ENCODE data around the gene AP4S1. TPM values are rescaled to one million over a fixed set of nuclear protein-coding genes. Genes with fewer than 3 reads are reported as not detected.
"Not testable (repeated sequence)": the region's sequence is repeated elsewhere in the genome, so short reads cannot be mapped to it uniquely, and the experiment has no call there.

The AP4S1 gene
- total and polyA plus RNA-seq, 2 donors, result 9.9 to 13.0 TPM

GRCh38 chr14:31047503-31047902 is 22.1 kb downstream of the AP4S1 start:
- H3K4me3 ChIP-seq (ENCODE audit: low read length in 2 of 2), result no peak overlapping the region
- 93% methylated on average over 10 of the region's 10 CpGs for WGBS
- H3K27ac ChIP-seq (ENCODE audit: low read depth in 1 of 2, low read length in 1 of 2), result no peak overlapping the region
- no peaks in the 10 kb centered on the region for H3K9me3 ChIP-seq (ENCODE audit: control insufficient read depth in 2 of 2, insufficient read depth in 1 of 2, low read length in 1 of 2)
- DNase-seq (ENCODE audit: low read depth in 6 of 9, low spot score in 9 of 9), result no peak
- no peaks in the 10 kb centered on the region for H3K4me1 ChIP-seq (ENCODE audit: control insufficient read depth in 2 of 2, insufficient read depth in 2 of 2, low read length in 2 of 2)
- H3K27me3 ChIP-seq (ENCODE audit: control insufficient read depth in 2 of 2, insufficient read depth in 1 of 2, low read length in 1 of 2), result no peaks in the 10 kb centered on the region
- no peaks in the 10 kb centered on the region for H3K36me3 ChIP-seq (ENCODE audit: control insufficient read depth in 2 of 2, insufficient read depth in 2 of 2, low read length in 1 of 2)

DNA sequence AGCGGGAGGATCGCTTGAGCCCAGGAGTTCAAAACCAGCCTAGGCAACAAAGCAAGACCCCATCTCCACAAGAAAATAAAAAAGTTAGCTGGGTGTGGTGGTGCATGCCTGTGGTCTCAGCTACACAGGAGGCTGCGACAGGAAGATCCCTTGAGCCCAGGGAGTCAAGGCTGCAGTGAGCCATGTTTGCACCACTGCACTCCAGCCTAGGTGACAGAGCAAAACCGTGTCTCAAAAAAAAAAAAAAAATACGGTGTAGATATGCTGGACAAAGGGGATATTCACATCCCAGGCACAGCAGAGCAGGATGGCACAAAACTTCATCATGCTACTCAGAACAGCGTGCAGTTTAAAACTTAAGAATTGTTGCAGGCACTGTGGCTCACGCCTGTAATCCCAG is 25.6 kb downstream of the AP4S1 start:
- Histone ChIP-seq H3K27ac (ENCODE audit: low read depth in 1 of 2, low read length in 1 of 2) (no peak overlapping the region), H3K27me3 (ENCODE audit: control insufficient read depth in 2 of 2, insufficient read depth in 1 of 2, low read length in 1 of 2) (no peaks in the 10 kb centered on the region), H3K36me3 (ENCODE audit: control insufficient read depth in 2 of 2, insufficient read depth in 2 of 2, low read length in 1 of 2) (no peaks in the 10 kb centered on the region), H3K4me3 (ENCODE audit: low read length in 2 of 2) (no peak overlapping the region), H3K9me3 (ENCODE audit: control insufficient read depth in 2 of 2, insufficient read depth in 1 of 2, low read length in 1 of 2) (no peaks in the 10 kb centered on the region), H3K4me1 (ENCODE audit: control insufficient read depth in 2 of 2, insufficient read depth in 2 of 2, low read length in 2 of 2) (no peaks in the 10 kb centered on the region)
- 97% methylated on average over 7 of the region's 7 CpGs for WGBS
- DNase-seq (ENCODE audit: low read depth in 6 of 9, low spot score in 9 of 9), result no peak

DNA sequence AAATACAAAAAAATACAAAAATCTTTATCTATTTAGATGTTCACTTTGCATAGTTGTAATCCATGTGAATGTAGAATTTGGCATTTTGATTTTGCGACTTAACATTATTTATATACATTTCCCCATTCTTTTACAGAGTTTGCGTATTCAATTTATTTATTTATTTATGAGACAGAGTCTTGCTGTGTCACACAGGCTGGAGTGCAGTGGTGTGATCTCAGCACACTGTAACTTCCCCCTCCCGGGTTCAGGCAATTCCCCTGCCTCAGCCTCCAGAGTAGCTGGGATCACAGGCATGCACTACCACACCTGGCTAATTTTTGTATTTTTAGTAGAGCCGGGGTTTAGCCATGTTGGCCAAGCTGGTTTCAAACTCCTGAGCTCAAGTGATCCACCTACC is 26.1 kb downstream of the AP4S1 start:
- Histone ChIP-seq H3K36me3 (ENCODE audit: control insufficient read depth in 2 of 2, insufficient read depth in 2 of 2, low read length in 1 of 2) (no peaks in the 10 kb centered on the region), H3K27ac (ENCODE audit: low read depth in 1 of 2, low read length in 1 of 2) (no peak overlapping the region), H3K4me3 (ENCODE audit: low read length in 2 of 2) (no peak overlapping the region), H3K4me1 (ENCODE audit: control insufficient read depth in 2 of 2, insufficient read depth in 2 of 2, low read length in 2 of 2) (no peaks in the 10 kb centered on the region), H3K27me3 (ENCODE audit: control insufficient read depth in 2 of 2, insufficient read depth in 1 of 2, low read length in 1 of 2) (no peaks in the 10 kb centered on the region), H3K9me3 (ENCODE audit: control insufficient read depth in 2 of 2, insufficient read depth in 1 of 2, low read length in 1 of 2) (no peaks in the 10 kb centered on the region)
- no peak for DNase-seq (ENCODE audit: low read depth in 6 of 9, low spot score in 9 of 9)
- 86% methylated on average over 4 of the region's 4 CpGs for WGBS

DNA sequence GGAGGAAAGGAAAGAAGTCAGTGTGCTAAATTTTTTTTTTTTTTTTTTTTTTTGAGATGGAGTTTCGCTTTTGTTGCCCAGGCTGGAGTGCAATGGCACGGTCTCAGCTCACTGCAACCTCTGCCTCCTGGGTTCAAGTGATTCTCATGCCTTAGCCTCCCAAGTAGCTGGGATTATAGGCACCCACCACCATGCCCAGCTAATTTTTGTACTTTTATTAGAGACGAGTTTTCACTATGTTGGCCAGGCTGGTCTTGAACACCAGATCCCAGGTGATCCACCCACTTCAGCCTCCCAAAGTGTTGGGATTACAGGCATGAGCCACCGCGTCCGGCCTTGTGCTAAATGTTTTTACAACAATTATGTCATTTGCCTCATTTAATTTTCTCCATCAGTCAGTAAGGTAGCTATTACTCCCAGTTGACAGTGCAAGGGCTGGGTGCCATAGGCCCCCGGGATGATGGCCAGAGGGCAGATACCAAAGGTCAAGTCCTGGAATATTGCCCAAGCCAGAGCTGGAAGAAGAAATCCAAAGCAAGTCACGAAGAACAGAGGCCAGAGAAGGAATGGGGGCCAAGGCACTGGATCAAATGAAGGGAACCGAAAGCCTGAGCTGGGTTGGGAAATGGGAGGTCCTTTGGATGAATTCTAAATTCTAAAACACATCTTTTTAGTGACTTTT is 27.6 kb downstream of the AP4S1 start:
- not testable (repeated sequence) for H3K36me3 ChIP-seq (ENCODE audit: control insufficient read depth in 2 of 2, insufficient read depth in 2 of 2, low read length in 1 of 2); H3K27me3 ChIP-seq (ENCODE audit: control insufficient read depth in 2 of 2, insufficient read depth in 1 of 2, low read length in 1 of 2); H3K27ac ChIP-seq (ENCODE audit: low read depth in 1 of 2, low read length in 1 of 2)

DNA sequence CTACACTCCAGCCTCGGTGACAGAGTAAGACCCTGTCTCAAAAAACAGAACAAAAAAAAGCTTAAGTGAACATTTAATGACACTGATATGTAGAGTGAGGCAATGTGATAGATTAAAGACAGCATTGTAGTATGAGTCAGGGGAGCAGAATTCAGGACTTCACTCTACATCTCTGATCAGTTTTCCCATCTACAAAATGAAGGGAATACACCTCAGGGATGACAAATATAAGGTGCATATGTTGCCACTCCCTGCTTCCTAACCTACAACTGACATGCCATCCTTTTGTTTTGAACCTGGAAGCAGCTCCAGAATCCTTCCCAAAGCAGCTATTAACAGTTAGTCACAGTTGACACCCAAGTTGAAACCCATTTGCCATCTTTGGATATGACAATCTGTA is 31.6 kb downstream of the AP4S1 start:
- DNase-seq (ENCODE audit: low read depth in 6 of 9, low spot score in 9 of 9), result no peak
- no peak overlapping the region for H3K27ac ChIP-seq (ENCODE audit: low read depth in 1 of 2, low read length in 1 of 2)
- H3K4me3 ChIP-seq (ENCODE audit: low read length in 2 of 2), result no peak overlapping the region
- no peaks in the 10 kb centered on the region for H3K36me3 ChIP-seq (ENCODE audit: control insufficient read depth in 2 of 2, insufficient read depth in 2 of 2, low read length in 1 of 2)
- H3K27me3 ChIP-seq (ENCODE audit: control insufficient read depth in 2 of 2, insufficient read depth in 1 of 2, low read length in 1 of 2), result no peaks in the 10 kb centered on the region
- 98% methylated on average over 1 of the region's 1 CpG for WGBS
- H3K9me3 ChIP-seq (ENCODE audit: control insufficient read depth in 2 of 2, insufficient read depth in 1 of 2, low read length in 1 of 2), result no peaks in the 10 kb centered on the region
- H3K4me1 ChIP-seq (ENCODE audit: control insufficient read depth in 2 of 2, insufficient read depth in 2 of 2, low read length in 2 of 2), result no peaks in the 10 kb centered on the region

More for the DNA sequence above, 27.6 kb downstream of the AP4S1 start:
- not testable (repeated sequence) for H3K4me1 ChIP-seq (ENCODE audit: control insufficient read depth in 2 of 2, insufficient read depth in 2 of 2, low read length in 2 of 2); DNase-seq (ENCODE audit: low read depth in 6 of 9, low spot score in 9 of 9); H3K4me3 ChIP-seq (ENCODE audit: low read length in 2 of 2); H3K9me3 ChIP-seq (ENCODE audit: control insufficient read depth in 2 of 2, insufficient read depth in 1 of 2, low read length in 1 of 2)
- WGBS, result 97% methylated on average over 9 of the region's 9 CpGs

- WGBS, result 98% methylated on average over 12 of the region's 12 CpGs
- no peaks in the 10 kb centered on the region for H3K27me3 ChIP-seq (ENCODE audit: control insufficient read depth in 2 of 2, insufficient read depth in 1 of 2, low read length in 1 of 2)
- no peak for DNase-seq (ENCODE audit: low read depth in 6 of 9, low spot score in 9 of 9)
- H3K27ac ChIP-seq (ENCODE audit: low read depth in 1 of 2, low read length in 1 of 2), result no peak overlapping the region
- no peaks in the 10 kb centered on the region for H3K4me1 ChIP-seq (ENCODE audit: control insufficient read depth in 2 of 2, insufficient read depth in 2 of 2, low read length in 2 of 2)
- H3K36me3 ChIP-seq (ENCODE audit: control insufficient read depth in 2 of 2, insufficient read depth in 2 of 2, low read length in 1 of 2), result no peaks in the 10 kb centered on the region
- no peak overlapping the region for H3K4me3 ChIP-seq (ENCODE audit: low read length in 2 of 2)
- no peaks in the 10 kb centered on the region for H3K9me3 ChIP-seq (ENCODE audit: control insufficient read depth in 2 of 2, insufficient read depth in 1 of 2, low read length in 1 of 2)
Measured at GRCh38 chr14:31057701-31058364, 32.4 kb downstream of the AP4S1 start.

DNA sequence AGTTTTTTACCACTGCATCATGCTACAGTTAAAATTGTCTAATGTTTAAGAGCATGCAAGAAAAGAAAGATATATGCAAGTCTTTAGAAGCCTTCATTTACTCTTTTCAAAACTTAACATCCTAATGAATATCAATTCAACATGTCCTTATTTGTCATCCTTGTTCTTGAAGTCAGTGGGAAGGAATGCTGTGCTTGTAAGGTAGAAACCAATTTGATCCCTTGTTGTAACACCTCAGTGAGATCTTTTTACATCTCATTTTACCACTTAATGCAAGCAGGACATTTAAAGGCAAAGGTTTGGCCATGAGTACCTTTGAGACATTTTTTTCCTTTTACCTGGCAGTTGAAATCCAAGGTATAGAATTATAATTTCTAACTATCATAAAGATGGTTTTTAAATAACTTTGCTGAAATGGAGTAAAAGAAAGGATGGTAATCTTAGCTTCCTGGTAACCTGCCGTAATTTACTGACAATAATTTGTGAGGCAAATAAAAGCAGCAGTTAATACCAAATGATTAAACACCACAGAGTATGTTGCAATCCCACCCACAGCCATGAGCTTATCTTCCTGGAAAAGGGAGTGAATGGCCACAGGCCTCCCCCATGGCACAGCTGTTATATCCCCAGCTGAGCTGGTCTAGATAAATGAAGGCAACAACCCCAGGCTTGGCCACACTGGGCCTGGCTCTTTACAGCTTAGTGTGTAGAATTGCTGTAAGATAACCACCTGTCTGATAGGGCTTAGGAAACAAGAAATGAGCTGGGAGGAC is 33.9 kb downstream of the AP4S1 start:
- Histone ChIP-seq H3K27ac (ENCODE audit: low read depth in 1 of 2, low read length in 1 of 2) (no peak overlapping the region), H3K27me3 (ENCODE audit: control insufficient read depth in 2 of 2, insufficient read depth in 1 of 2, low read length in 1 of 2) (no peaks in the 10 kb centered on the region), H3K4me1 (ENCODE audit: control insufficient read depth in 2 of 2, insufficient read depth in 2 of 2, low read length in 2 of 2) (no peaks in the 10 kb centered on the region), H3K36me3 (ENCODE audit: control insufficient read depth in 2 of 2, insufficient read depth in 2 of 2, low read length in 1 of 2) (no peaks in the 10 kb centered on the region), H3K9me3 (ENCODE audit: control insufficient read depth in 2 of 2, insufficient read depth in 1 of 2, low read length in 1 of 2) (no peaks in the 10 kb centered on the region), H3K4me3 (ENCODE audit: low read length in 2 of 2) (no peak overlapping the region)
- WGBS, result 91% methylated on average over 1 of the region's 1 CpG
- DNase-seq (ENCODE audit: low read depth in 6 of 9, low spot score in 9 of 9), result no peak

GRCh38 chr14:31060253-31060875 is 34.9 kb downstream of the AP4S1 start:
- no peak overlapping the region for H3K4me3 ChIP-seq (ENCODE audit: low read length in 2 of 2)
- no peaks in the 10 kb centered on the region for H3K9me3 ChIP-seq (ENCODE audit: control insufficient read depth in 2 of 2, insufficient read depth in 1 of 2, low read length in 1 of 2)
- WGBS, result 98% methylated on average over 6 of the region's 6 CpGs
- DNase-seq (ENCODE audit: low read depth in 6 of 9, low spot score in 9 of 9), result no peak
- no peak overlapping the region for H3K27ac ChIP-seq (ENCODE audit: low read depth in 1 of 2, low read length in 1 of 2)
- no peaks in the 10 kb centered on the region for H3K4me1 ChIP-seq (ENCODE audit: control insufficient read depth in 2 of 2, insufficient read depth in 2 of 2, low read length in 2 of 2)
- no peaks in the 10 kb centered on the region for H3K36me3 ChIP-seq (ENCODE audit: control insufficient read depth in 2 of 2, insufficient read depth in 2 of 2, low read length in 1 of 2)
- no peaks in the 10 kb centered on the region for H3K27me3 ChIP-seq (ENCODE audit: control insufficient read depth in 2 of 2, insufficient read depth in 1 of 2, low read length in 1 of 2)

DNA sequence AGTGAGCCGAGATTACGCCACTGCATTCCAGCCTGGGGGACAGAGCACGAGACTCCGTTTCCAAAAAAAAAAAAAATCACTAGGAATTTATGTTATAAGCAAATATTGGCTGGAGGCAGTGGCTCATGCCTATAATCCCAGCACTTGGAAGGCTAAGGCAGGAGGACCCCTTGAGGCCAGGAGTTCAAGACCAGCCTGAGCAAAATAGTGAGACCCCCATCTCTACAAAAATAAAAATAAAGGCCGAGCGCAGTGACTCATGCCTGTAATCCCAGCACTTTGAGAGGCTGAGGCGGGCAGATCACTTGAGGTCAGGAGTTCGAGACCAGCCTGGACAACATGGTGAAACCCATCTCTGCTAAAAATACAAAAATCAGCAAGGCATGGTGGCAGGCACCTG is 37.5 kb downstream of the AP4S1 start:
- H3K4me3 ChIP-seq (ENCODE audit: low read length in 2 of 2); DNase-seq (ENCODE audit: low read depth in 6 of 9, low spot score in 9 of 9); H3K4me1 ChIP-seq (ENCODE audit: control insufficient read depth in 2 of 2, insufficient read depth in 2 of 2, low read length in 2 of 2); H3K36me3 ChIP-seq (ENCODE audit: control insufficient read depth in 2 of 2, insufficient read depth in 2 of 2, low read length in 1 of 2); H3K27me3 ChIP-seq (ENCODE audit: control insufficient read depth in 2 of 2, insufficient read depth in 1 of 2, low read length in 1 of 2); H3K9me3 ChIP-seq (ENCODE audit: control insufficient read depth in 2 of 2, insufficient read depth in 1 of 2, low read length in 1 of 2); H3K27ac ChIP-seq (ENCODE audit: low read depth in 1 of 2, low read length in 1 of 2): not testable (repeated sequence)
- WGBS, result 91% methylated on average over 8 of the region's 8 CpGs

All from thymus (tissue), 11 donors.